ENCODE measurements around the gene PGAM5.

DNA sequence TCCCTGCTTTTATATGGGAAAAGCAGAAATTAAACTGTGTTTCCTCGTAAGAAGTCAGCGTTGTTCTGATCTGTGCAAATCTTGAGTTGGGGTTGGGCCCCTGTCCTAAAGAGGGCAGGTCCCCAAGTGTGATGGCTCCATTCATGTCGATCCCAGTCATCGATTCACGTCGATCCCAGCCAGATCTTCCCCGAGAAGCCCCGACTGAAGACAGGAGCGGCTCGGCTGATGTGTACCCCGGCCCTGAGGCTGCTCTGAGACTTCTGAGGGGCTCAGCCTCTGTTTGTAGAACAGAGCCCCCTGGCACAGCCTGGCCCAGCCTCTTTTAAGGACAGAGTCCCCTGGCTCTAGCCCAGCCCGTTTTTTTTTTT lies 9.3 kb downstream of the PGAM5 start:
- TF ChIP-seq, protein P1, sequence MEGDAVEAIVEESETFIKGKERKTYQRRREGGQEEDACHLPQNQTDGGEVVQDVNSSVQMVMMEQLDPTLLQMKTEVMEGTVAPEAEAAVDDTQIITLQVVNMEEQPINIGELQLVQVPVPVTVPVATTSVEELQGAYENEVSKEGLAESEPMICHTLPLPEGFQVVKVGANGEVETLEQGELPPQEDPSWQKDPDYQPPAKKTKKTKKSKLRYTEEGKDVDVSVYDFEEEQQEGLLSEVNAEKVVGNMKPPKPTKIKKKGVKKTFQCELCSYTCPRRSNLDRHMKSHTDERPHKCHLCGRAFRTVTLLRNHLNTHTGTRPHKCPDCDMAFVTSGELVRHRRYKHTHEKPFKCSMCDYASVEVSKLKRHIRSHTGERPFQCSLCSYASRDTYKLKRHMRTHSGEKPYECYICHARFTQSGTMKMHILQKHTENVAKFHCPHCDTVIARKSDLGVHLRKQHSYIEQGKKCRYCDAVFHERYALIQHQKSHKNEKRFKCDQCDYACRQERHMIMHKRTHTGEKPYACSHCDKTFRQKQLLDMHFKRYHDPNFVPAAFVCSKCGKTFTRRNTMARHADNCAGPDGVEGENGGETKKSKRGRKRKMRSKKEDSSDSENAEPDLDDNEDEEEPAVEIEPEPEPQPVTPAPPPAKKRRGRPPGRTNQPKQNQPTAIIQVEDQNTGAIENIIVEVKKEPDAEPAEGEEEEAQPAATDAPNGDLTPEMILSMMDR (IDR thresholded peaks at IDR 0.05): no peak
- no peak for TF ChIP-seq POLR2A (IDR thresholded peaks at IDR 0.05)

Data from transverse colon (tissue), 3 donors.